NB4 (cell line): ENCODE results near the gene CD36.

Experiments used
- DNase-seq: peaks from one replicate; pipeline ENCODE4 v3.0.0; 2010; ENCODE audit warnings: low read depth
- H3K4me3 ChIP-seq: one replicate; pipeline ENCODE4 v1.5.1; 2011; ENCODE audit warnings: mild to moderate bottlenecking, low read depth, low read length, moderate library complexity
- CTCF ChIP-seq: IDR thresholded peaks from one replicate; pipeline ENCODE4 v1.5.1; 2012; ENCODE audit warnings: low read depth, low read length
- MAX ChIP-seq: IDR thresholded peaks from 2 replicates; pipeline ENCODE4 v1.6.1; 2011; ENCODE audit warnings: low read depth, low read length
- MYC ChIP-seq: IDR thresholded peaks from 2 replicates; pipeline ENCODE4 v1.6.1; 2011; ENCODE audit warnings: low read depth, low read length
- POLR2A ChIP-seq: IDR thresholded peaks from 2 replicates; pipeline ENCODE4 v1.6.1; 2011; ENCODE audit warnings: mild to moderate bottlenecking; ENCODE audit not compliant: insufficient read length; ENCODE audit errors: extremely low read depth

Gene CD36

GRCh38 chr7:80699721-80700256 is 61.3 kb downstream of the CD36 start:
- TF ChIP-seq CTCF, result no peak
- no peak for TF ChIP-seq MYC
- TF ChIP-seq POLR2A, result no peak
- no peak for TF ChIP-seq MAX
- no peak overlapping the region for H3K4me3 ChIP-seq
- no peak for DNase-seq

- no peak overlapping the region for H3K4me3 ChIP-seq
- TF ChIP-seq POLR2A (no peak), MAX (no peak), CTCF (no peak), MYC (no peak)
- DNase-seq, result no peak
These were observed 64.8 kb downstream of the CD36 start for GRCh38 chr7:80703272-80703671.

GRCh38 chr7:80705130-80705781 is 66.8 kb downstream of the CD36 start:
- no peak for TF ChIP-seq POLR2A
- TF ChIP-seq MAX, result no peak
- no peak for TF ChIP-seq CTCF
- no peak for TF ChIP-seq MYC
- no peak for DNase-seq
- no peak overlapping the region for H3K4me3 ChIP-seq

GRCh38 chr7:80707318-80707717 is 68.9 kb downstream of the CD36 start:
- DNase-seq, result no peak
- no peak overlapping the region for H3K4me3 ChIP-seq
- TF ChIP-seq MAX, result no peak
- no peak for TF ChIP-seq MYC
- TF ChIP-seq CTCF, result no peak
- no peak for TF ChIP-seq POLR2A

- no peak overlapping the region for H3K4me3 ChIP-seq
- TF ChIP-seq MYC (no peak), MAX (no peak), CTCF (no peak), POLR2A (no peak)
- no peak for DNase-seq
These were observed 69.7 kb downstream of the CD36 start for GRCh38 chr7:80708123-80708522.
